T-helper 1 cell (primary cell): ENCODE results near the gene FGF12.

Experiments used
- DNase-seq, 5 donors: peaks; one replicate each; pipeline ENCODE4 v3.0.0-alpha.2; 2012 to 2020

The FGF12 gene

GRCh38 chr3:192494174-192494573 is 233.2 kb downstream of the FGF12 start:
- no peak for DNase-seq

GRCh38 chr3:192490720-192491119 is 236.6 kb downstream of the FGF12 start:
- DNase-seq: no peak

GRCh38 chr3:192489579-192489978 is 237.8 kb downstream of the FGF12 start:
- no peak for DNase-seq

GRCh38 chr3:192487033-192487432 is 240.3 kb downstream of the FGF12 start:
- DNase-seq: no peak

GRCh38 chr3:192482809-192483208 is 244.5 kb downstream of the FGF12 start:
- DNase-seq: no peak

- no peak for DNase-seq
Observed at GRCh38 chr3:192482391-192482790, 244.9 kb downstream of the FGF12 start.

GRCh38 chr3:192481638-192482037 is 245.7 kb downstream of the FGF12 start:
- no peak for DNase-seq

- DNase-seq: peak in 4 of 5 donors; percentile 5 to 32 (median 16)
Observed at GRCh38 chr3:192467230-192468140, 259.9 kb downstream of the FGF12 start.

GRCh38 chr3:192449036-192449435 is 278.3 kb downstream of the FGF12 start:
- DNase-seq: no peak

- DNase-seq: no peak
Observed at GRCh38 chr3:192445770-192446644, 281.3 kb downstream of the FGF12 start.

GRCh38 chr3:192444791-192445106 is 282.6 kb downstream of the FGF12 start:
- DNase-seq: no peak

- DNase-seq: peak in 3 of 5 donors; percentile 24 to 44 (median 29)
Observed at GRCh38 chr3:192444096-192444790, 283.1 kb downstream of the FGF12 start.

GRCh38 chr3:192435241-192435640 is 292.1 kb downstream of the FGF12 start:
- DNase-seq: no peak

- DNase-seq: no peak
Observed at GRCh38 chr3:192434186-192434585, 293.2 kb downstream of the FGF12 start.

GRCh38 chr3:192433704-192434103 is 293.6 kb downstream of the FGF12 start:
- no peak for DNase-seq

GRCh38 chr3:192422997-192423342 is 304.4 kb downstream of the FGF12 start:
- DNase-seq: no peak

GRCh38 chr3:192422321-192422996 is 304.9 kb downstream of the FGF12 start:
- DNase-seq: no peak

GRCh38 chr3:192419312-192419711 is 308.0 kb downstream of the FGF12 start:
- no peak for DNase-seq

- no peak for DNase-seq
Observed at GRCh38 chr3:192417559-192418055, 309.7 kb downstream of the FGF12 start.

- DNase-seq: no peak
Observed at GRCh38 chr3:192417017-192417416, 310.3 kb downstream of the FGF12 start.

- no peak for DNase-seq
Observed at GRCh38 chr3:192413461-192413860, 313.9 kb downstream of the FGF12 start.

GRCh38 chr3:192410684-192410960 is 316.7 kb downstream of the FGF12 start:
- DNase-seq: no peak
